ENCODE data around the gene TMED10. TPM values are rescaled to one million over a fixed set of nuclear protein-coding genes. Genes with fewer than 3 reads are reported as not detected.

Gene TMED10
- polyA plus RNA-seq, 1 donor from 2014 or later = 146 TPM

GRCh38 chr14:75174066-75174465, 2.3 kb downstream of the TMED10 start:
- H3K27me3 ChIP-seq (ENCODE audit: insufficient read depth, low read depth, low read length) = no peaks in the 10 kb centered on the region
- no peaks in the 10 kb centered on the region for H4K20me1 ChIP-seq (ENCODE audit: insufficient read depth)
- no peaks in the 10 kb centered on the region for H3K36me3 ChIP-seq (ENCODE audit: insufficient read depth, low read length)
- H3K9me3 ChIP-seq (ENCODE audit: low read length) = no peaks in the 10 kb centered on the region
- H3K27ac ChIP-seq (ENCODE audit: low read length) = no peak overlapping the region
- H3K4me2 ChIP-seq (ENCODE audit: low read length) = no peak overlapping the region
- H3K79me2 ChIP-seq (replicated peaks; ENCODE audit: insufficient read depth, low read length) = peaks cover 60% of the 10 kb centered on the region
- H3K9me2 ChIP-seq (ENCODE audit: insufficient read depth, low read length) = no peaks in the 10 kb centered on the region
- H3F3A ChIP-seq (ENCODE audit: insufficient read depth, low read length, poor library complexity, severe bottlenecking) = no peaks in the 10 kb centered on the region
- TF ChIP-seq EZH2 (IDR thresholded peaks at IDR 0.05; ENCODE audit: borderline replicate concordance, insufficient read depth, low read length, poor library complexity, severe bottlenecking) = no peak
- no peak for TF ChIP-seq RAD21 (conservative IDR thresholded peaks at IDR 0.05)
- no peak overlapping the region for H2AFZ ChIP-seq (ENCODE audit: low read depth, low read length)
- peak overlapping the region; percentile 97 for H3K4me3 ChIP-seq (ENCODE audit: low read length)
- no peak overlapping the region for H3K9ac ChIP-seq (ENCODE audit: low read length)

- Histone ChIP-seq H2AFZ (ENCODE audit: low read depth, low read length) (no peak overlapping the region), H3K9me3 (ENCODE audit: low read length) (no peaks in the 10 kb centered on the region), H3K9me2 (ENCODE audit: insufficient read depth, low read length) (no peaks in the 10 kb centered on the region), H3K9ac (ENCODE audit: low read length) (no peak overlapping the region), H3K79me2 (replicated peaks; ENCODE audit: insufficient read depth, low read length) (peaks cover 86% of the 10 kb centered on the region), H3K36me3 (ENCODE audit: insufficient read depth, low read length) (no peaks in the 10 kb centered on the region), H3K4me2 (ENCODE audit: low read length) (no peak overlapping the region), H4K20me1 (ENCODE audit: insufficient read depth) (no peaks in the 10 kb centered on the region), H3K4me3 (ENCODE audit: low read length) (no peak overlapping the region), H3K27ac (ENCODE audit: low read length) (no peak overlapping the region), H3K27me3 (ENCODE audit: insufficient read depth, low read depth, low read length) (no peaks in the 10 kb centered on the region), H3F3A (ENCODE audit: insufficient read depth, low read length, poor library complexity, severe bottlenecking) (no peaks in the 10 kb centered on the region)
- TF ChIP-seq CTCF (IDR thresholded peaks at IDR 0.05; ENCODE audit: poor library complexity, severe bottlenecking) (no peak), SMC3 (conservative IDR thresholded peaks at IDR 0.05; ENCODE audit: poor library complexity) (no peak), EP300 (conservative IDR thresholded peaks at IDR 0.05; ENCODE audit: poor library complexity, severe bottlenecking) (no peak), MXI1 (conservative IDR thresholded peaks at IDR 0.05; ENCODE audit: poor library complexity, severe bottlenecking) (no peak), TAF1 (IDR thresholded peaks at IDR 0.05; ENCODE audit: low read depth) (no peak), EZH2 (IDR thresholded peaks at IDR 0.05; ENCODE audit: borderline replicate concordance, insufficient read depth, low read length, poor library complexity, severe bottlenecking) (no peak), POLR2AphosphoS5 (IDR thresholded peaks at IDR 0.05) (no peak), REST (IDR thresholded peaks at IDR 0.05; ENCODE audit: borderline replicate concordance) (no peak), RAD21 (conservative IDR thresholded peaks at IDR 0.05) (no peak)
Measured at GRCh38 chr14:75170772-75171171, 5.6 kb downstream of the TMED10 start.
